ENCODE results near the gene DLG2.

The DLG2 gene

DNA sequence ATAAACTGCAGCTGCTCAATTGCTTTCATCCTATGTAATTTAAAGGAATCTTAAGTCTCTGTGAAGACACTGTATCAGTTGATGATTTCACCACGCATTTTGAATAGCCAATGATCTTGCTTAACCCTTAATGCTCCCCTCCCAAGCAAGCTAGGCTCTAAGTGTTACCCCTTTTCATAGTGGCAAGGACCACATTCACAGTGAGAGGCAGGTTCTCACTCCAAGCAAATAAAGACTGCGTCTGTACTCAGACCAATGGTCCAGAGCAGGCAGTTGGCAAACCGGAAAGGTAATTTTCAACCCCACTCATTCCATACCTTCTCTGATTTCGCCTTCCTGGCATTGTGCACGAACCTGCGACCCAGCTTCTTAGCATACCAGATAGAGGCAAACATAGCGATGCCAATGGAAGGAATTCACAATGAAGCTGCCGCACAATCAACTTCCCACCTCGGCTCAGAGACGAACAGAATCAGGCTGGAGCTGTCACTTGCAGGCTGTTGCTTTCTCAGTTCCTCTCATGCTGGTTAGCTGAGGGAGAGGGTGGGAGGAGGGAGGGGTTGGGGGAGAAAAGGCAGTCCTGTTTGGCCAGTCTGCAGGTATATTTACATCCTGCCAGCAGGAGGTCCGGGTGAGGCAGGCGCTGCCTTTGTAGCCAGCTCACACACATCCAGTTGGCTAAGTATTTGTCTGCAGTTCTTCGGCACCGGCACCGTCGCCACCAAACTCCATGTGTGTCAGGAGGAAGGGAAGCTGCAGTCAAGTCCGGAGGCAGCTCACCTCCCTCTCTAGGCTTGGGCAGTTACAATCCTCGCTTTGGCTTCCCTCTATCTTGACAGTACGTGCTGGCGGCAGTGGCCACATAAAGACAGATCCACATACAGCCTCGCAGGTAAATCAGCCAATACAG is 1189.8 kb downstream of the DLG2 start:
- FAIRE-seq = no peak

DNA sequence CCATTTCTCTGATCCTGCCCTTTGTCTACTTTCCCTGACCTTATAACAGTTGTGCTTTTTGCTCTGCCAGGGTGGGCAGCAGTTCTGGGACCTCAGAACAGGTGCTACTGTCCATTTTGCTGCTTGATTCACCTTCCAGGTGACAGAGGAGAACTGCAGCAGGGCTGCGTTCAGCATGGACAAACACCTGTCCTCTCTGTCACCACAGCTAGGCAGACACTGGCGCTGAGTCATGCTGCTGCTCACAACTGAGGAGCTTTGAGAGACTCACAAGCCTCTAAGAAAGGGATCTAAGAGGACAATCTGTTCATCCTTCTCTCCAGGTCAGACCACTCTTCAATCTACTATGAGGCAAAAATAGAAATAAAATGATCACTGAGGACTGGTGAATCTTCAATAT is 1196.5 kb downstream of the DLG2 start:
- no peak for FAIRE-seq

DNA sequence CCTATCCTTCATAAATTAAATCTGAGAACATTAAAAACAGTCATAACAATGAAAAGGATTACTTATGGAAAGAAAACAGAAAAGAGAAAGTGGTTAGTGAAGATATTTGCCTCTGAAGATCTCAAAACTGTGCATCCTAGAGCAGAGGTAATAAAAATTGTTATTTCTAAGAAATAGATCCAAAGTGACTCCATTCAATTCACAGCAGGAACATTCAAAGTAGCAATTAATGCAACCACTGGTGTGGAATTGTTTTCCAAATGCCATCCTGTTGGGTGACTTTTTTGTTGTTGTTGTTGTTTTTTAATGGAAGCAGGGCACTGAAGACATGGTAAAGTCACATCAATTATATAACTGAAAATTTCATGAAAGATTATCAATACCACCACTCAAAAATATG is 1201.5 kb downstream of the DLG2 start:
- no peak for FAIRE-seq

DNA sequence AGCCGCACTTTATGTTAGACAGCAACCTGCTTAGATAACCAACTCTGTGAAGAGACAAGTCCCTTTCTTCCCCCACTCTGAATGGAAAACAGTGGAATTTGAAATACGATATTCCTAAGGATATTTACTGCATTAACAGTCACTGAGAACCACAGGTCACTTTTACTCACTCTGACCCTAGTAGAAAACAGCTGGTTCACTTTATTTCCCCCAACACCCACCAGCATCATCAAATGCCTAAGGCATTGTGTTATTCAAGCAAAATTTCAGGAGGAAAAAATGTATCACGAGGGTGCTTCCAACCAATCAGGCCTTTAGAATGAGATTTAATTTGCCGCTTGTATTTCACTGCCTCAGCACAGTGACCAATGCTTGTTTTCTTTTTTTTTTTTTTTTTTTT is 1206.9 kb downstream of the DLG2 start:
- no peak for FAIRE-seq

DNA sequence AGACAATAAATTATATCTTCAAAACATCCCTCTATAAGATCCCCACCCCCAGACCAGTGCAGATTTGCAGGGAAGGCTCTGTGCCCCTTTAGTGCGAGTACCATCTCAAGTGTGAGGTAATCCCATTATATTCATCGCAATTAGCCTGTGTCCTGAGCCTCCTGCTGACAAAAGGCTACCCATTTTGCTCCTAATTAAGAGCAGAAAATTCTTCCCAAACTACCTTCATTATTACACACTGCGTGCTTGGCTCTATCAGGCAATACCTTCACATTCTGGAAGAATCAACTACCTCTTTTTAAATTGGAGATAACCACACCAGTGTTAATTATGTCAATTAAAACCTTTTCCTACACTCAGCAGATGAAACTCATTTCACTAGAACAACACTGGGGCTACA is 1207.5 kb downstream of the DLG2 start:
- no peak for FAIRE-seq

DNA sequence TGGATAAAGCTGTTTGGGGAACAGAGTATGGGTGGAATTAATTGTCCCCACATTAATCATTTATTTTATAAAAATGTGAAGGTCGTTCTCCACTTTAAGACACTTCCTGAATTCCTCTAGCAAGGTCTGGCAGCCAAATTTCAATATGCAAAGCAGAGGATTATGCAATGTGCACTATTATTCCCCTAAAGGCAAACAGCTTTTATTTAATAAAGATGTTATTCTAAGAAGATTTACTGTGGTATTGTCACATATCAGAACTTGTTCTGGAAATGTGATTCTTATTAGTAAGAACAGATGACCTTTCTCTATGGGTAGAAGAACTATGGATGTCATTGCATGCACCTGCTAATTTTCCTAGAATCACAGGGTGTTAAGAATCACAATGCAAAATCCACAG is 1212.2 kb downstream of the DLG2 start:
- no peak for FAIRE-seq

DNA sequence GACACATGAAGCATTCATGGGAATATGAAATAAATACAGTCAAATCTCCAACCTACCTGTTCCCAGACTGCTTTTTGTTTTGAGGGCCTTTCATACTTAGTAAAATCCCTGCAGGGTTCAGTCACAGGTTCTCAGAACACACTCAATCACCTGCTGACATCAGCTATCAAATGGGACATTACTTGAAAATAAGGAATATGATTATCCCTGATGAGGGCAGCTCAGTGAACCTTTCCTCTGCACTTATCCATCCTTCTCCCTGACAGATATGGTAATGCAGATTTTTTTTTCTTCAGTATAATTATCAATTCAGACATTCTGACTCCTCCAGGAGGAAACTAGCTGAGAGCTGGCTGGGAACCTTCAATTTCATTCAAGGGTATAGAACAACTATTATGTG is 1213.6 kb downstream of the DLG2 start:
- no peak for FAIRE-seq

DNA sequence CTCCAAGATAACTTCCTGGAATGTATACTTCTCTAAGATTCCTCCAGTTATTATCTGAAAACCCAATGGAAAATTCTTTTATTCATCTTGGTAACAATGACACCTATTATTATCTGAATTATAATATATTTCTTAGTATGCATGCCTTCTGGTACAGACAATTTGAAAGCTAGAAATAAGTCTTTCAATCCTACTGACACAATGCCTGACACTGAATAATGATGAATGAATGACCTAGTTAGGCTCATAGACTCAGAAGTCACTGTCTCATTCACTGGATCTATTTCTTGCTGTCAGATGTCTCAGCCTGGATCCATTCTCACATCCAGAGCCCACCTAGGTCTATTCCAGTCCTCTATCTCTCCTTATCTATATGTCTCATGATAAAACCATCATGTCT is 1214.3 kb downstream of the DLG2 start:
- FAIRE-seq = no peak

DNA sequence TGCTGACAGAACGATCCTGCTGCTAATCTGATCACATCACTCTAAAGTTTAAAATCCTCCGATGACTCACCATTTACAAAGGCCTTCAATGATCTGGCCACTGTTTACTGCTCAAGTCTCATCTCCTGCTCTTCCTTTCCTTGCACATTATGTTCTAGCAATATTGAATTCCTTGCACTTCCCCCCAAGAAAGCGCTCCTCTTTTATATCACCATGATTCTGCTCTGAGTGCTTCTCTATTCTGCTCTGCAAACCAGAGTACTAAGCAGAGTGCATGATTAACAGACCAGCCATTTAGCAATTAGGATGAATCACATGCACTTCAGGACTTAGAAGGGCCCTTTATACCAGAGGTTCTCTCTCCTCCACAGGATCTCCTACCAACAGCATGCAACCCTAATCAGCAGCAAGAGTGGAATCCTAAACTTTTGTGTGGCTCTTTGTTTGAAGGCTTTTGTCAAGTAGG is 1218.2 kb downstream of the DLG2 start:
- FAIRE-seq = no peak

DNA sequence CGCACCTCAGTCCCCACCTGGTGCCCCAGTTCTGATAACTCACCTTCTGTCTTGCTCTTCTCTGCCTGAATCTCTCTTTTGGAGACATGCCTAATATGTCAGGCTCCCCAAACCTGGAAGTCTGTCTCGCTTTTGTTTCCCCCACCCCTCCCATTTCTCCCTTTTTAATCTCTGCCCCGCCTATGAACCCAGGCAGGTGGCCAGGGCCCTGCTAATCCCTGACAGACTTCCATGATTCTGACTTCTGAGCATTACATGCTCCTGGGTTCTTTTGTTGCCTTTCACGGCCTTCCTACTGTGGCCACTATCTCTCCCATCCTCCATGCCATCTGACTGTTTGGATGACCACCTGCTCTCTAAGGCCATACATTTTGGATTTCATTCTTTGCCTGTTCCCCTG is 1220.1 kb downstream of the DLG2 start:
- no peak for FAIRE-seq

DNA sequence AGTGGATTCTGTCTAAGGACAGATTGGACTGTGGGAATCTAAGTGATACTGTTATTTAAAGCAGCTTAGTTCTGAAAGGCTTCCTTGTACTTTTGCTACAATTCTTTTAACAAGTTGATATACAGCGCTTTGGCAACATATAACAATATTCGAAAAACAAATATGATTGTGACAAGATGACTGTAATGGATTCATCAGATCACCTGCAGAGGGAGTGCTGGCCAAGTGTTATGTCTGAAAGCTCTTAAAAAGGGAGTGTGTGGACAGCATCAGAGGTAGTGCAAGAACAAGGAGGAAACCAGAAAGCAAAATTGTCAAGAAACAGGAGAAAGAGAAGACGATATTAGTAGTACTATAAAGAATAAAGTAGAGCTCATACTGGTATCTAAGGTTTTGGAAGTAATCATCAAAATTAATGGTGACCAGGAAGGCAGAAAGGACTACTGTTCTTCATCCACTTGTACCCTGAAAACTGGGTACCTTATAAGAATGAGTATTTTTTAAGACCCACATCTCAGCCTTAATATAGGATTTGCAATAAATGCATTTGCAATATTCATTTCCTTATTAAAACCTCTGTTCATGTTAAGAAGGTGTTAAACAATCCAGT is 1229.0 kb downstream of the DLG2 start:
- no peak for FAIRE-seq

DNA sequence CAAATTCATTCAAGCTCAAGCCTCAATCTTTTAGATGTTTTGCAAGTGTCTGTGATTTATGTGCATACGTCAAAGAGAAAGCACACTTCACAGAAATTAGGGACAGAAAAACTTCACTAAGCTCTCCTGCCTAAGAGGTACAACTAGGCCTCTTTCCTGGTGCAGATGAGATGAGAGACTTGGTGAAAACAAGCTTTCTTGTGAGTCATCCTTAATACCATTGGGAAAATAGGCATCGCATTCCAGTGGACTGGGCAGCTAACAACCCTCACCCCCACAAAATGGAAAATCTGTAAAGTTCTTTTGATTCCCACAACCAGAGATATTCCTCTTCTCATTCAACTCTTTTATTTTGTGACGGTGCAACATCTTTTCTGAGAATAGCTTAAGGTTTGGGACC is 1230.6 kb downstream of the DLG2 start:
- no peak for FAIRE-seq

DNA sequence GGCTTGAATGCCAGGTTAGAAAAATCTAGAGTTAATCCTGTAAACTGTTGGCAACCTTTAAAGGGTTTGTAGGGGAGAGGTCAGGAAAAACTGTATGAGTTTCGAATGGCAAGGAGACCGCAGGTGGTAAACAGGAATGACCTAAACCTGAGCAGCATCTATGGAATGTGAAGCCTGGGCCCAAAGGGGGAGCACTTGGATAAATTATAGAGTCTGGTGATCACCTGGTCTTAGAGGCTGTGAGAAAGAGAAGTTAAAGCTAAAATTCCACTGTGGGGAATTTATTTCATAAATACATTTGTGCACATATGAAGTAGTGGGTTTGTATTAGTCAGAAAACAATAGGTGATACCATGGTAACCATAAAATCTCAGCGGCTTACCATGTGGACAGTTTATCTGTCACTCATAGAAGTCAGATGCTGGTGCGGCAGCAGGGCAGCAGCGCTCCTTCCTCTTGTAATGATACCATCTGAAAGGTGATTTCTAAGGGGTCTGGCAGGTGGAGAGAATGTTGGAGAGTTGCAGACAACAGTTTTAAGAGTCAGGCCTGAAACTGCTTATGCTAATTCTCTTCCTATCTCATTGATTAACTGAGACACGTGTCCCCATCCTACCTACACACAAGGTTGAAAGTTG is 1236.6 kb downstream of the DLG2 start:
- no peak for FAIRE-seq

DNA sequence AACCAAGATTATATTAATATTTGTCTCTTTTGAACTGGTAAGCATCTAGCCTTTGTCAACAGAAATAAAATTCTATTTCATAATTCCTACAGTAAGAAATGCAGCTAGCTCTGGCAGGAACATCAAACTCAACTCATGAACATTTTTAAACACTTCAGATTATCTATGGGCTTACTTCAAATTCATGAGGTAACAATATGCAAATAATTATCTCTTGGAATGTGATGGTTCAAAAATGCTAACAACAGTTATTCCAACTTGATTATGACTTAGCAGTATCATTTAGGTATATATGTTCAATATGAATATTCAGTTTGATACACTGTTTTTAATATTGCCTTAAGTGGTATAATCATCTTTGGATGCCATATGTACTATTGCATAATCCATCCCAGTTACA is 1237.4 kb downstream of the DLG2 start:
- FAIRE-seq = no peak

DNA sequence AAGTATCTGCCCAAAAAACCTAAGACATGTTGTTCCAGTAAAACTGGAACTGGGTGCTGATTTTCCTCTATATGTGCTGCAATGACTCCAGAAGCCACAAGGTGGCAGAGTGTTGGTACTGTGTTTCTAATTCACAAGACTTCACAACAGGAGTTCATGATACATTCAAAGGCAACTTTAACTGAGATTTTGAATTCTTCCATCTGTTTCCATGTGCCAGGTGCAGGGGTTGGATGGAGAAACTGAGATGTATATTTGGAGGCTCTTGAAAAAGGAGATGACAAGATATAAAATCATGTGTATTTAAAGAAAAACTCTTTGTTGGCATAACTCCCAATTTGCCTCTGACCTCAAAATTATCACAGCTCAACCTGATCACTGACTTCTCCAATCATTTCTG is 1242.4 kb downstream of the DLG2 start:
- no peak for FAIRE-seq

DNA sequence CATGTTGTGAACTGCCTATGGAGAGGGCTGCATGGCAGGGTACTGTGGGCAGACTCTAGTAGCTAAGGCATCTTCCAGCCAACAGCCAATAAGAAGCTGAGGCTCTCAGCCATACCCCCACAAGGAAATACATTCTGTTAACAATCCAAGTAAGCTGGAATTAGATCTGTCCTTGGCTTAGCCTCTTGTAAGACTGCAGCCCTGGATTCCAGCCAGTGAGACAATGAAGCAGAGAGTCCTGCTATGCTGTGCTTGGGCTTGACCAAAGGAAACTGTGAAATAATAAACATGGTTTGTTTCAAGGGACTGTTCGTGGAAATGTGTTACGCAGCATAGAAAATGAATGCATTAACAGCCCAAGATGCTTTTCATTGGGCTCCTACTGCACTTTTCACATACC is 1243.6 kb downstream of the DLG2 start:
- FAIRE-seq = no peak

DNA sequence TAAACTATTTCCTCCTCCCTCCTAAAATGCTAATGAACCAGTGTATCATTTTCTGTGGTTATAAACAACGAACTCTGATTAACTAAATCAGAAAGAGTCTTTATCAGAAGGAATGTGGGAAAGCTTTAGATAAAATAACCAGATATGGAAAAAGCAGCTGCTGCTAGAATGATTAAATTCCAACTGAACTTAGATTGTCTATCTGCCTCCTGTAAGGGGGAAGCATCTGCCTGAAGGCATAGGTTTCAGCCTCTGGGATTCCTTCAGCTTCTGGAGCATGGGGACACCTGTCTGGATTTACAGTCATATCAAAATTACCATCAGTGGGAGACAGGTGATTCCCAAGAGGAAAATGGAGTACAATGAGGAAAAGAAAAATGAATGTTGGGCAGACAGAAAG is 1245.5 kb downstream of the DLG2 start:
- FAIRE-seq = no peak

DNA sequence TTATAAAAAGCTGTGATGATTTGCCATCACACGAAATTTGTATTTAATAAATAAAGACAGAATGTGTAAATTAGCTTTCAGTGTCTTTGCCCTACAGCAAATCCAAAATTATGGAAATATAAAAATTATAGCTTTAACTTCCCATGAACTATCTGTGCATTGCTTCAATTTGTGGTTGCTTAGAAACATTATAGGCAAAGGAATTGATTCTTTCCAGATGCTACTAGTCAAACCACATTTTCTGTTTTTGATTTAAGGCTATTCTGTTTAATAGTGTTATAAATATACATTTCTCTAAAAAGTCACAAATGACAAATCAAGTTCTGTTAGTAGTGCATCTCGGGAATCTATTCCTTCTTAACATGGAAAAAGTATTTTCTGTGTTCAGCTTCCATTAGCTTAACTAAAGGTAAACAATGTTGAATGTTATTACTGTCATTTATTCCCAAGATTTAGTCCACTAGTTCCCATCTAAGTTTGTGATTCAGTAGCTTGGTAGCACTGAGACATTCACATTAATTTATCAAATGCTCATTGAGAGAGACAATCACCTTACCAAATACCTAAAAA is 1254.7 kb downstream of the DLG2 start:
- FAIRE-seq = no peak

DNA sequence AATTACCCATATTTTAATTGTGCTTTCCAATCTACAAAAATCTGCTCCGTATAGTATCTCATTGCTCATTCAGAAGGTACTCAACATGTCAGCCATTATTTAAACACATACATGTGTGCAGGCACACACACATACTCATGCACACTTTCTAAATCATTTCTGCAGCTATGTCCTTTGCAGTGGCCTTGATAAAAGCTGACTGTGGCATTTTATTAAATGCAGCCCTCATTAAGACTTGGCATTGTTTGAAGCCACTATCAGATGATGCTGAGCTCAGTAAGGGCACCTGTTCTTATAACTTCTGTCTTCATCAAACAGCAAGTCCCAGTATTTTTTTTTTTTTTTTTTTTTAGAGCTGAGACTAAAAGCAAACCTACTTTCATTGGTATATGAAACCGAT is 1269.1 kb downstream of the DLG2 start:
- FAIRE-seq = no peak

DNA sequence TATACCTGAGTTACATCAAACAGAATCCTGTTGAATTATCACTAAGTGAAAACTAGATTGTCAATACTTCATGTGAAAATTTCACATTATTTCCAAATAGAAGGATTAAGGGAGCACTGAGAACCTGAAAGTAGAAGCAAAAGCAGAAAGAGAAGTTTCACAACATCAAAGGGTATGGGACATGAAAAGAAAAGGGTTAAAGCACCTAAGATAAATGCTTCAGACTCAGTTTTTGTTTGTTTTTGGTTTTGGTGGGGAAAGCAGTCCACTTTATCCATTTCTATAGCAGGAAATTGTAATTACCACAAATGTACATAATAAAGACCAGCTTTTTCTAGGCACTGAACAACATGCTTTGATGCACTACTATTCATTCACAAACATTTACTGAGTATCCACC is 1271.2 kb downstream of the DLG2 start:
- FAIRE-seq = no peak

DNA sequence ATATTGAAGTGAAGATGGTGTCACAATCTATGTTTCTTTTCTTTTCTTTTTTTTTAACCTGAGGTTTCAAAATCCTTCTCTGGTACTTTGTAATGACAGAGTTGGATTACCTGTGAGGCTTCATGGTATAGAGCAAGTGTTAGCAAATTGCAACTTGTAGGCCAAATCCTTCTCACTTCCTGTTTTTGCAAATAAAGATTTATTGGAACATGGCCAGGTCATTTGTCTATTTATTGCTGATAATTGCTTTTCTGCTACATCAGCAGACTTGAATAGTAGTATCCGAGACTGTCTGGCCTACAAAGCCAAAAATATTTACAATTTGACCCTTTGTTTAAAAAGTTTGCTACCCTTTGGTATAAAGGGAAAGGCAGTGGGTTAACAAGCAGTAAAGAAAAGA is 1281.5 kb downstream of the DLG2 start:
- FAIRE-seq = no peak

DNA sequence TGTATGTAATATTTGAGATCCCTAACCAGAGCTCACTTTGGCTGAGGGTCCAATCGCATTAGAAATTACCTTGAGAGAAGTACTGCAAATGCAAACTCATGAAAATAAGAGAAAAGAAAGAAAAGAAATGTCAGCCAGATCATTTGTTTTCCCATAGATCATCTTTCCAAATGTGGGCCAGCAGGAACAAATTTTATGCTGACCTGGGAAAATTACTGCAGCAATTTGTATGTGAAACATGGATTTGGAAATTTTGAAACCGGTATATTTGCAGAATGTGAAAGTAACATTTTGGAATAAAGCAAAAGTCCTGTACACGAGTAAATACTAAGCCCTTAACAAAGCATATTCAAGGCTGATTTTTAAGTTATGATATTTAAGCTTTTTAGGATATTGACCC is 1282.1 kb downstream of the DLG2 start:
- FAIRE-seq = no peak

DNA sequence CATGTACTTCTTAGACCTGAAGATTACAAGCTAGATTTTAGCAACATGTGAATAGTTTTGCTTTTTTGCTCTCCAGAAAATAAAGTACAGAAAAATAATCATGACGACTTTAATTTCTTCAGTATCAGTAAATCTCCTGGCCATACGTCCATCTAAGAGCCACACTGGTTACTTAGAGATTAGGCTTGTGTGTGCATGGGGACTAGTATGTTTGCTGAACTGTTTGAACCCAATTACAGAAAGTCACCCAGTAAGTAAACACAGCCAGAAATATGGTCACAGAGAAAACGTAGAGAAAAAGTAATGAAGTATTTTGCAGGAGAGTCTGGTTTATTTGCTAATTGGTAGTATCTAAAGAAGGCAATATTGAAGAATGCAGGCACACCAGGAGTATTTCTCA is 1287.3 kb downstream of the DLG2 start:
- FAIRE-seq = no peak

DNA sequence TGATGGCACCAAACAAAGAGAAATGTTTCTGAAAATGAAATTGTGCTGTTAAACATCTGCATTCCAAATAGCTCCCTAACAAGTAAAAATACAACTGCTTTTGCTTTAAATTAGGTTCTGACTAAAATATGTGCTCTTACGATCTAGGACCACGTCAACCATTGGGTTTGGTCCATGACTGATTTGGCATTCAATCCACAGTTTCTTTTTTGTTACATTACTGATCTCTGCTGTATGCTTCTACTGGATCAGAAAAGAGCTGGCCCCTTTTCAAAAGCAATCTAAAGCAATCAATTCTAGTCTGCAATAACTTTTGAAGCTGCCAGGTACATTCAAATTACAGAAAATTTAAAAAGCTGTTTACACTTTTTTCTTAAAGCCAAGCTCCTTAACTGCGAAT is 1293.9 kb downstream of the DLG2 start:
- FAIRE-seq = no peak
